GM12801 (cell line): ENCODE data around the gene PIAS1.

ENCODE experiments used
- CTCF ChIP-seq: IDR thresholded peaks from one replicate; pipeline ENCODE4 v1.5.1; 2011; ENCODE audit warnings: control low read depth; ENCODE audit not compliant: insufficient read length; ENCODE audit errors: extremely low read depth

The PIAS1 gene

GRCh38 chr15:68213991-68214837 lies 160.1 kb downstream of the PIAS1 start:
- no peak for TF ChIP-seq CTCF

- no peak for TF ChIP-seq CTCF
Observed at GRCh38 chr15:68214838-68215254, 160.7 kb downstream of the PIAS1 start.

- no peak for TF ChIP-seq CTCF
Observed at GRCh38 chr15:68217341-68217740, 163.2 kb downstream of the PIAS1 start.

GRCh38 chr15:68218331-68218730 lies 164.2 kb downstream of the PIAS1 start:
- TF ChIP-seq CTCF = no peak

GRCh38 chr15:68218847-68219798 lies 165.0 kb downstream of the PIAS1 start:
- TF ChIP-seq CTCF = no peak

- no peak for TF ChIP-seq CTCF
Observed at GRCh38 chr15:68220489-68220888, 166.4 kb downstream of the PIAS1 start.

GRCh38 chr15:68220967-68221366 lies 166.9 kb downstream of the PIAS1 start:
- no peak for TF ChIP-seq CTCF
